Endothelial cell (in vitro differentiated cells): Measurements from ENCODE around the gene FBXL12. TPM values are rescaled to one million over a fixed set of nuclear protein-coding genes. Genes with fewer than 3 reads are reported as not detected.

Experiments
- total RNA-seq: library from RNA; stranded (reverse); fragmentation: NEBNext Ultra II Directional; extraction: Animal tissue kit (Norgen Biotek cat#: 25700); gene quantifications from one replicate; pipeline ENCODE4 v1.2.1, GENCODE V29; 2021; ENCODE audit not compliant: unreplicated experiment

The FBXL12 gene
- total RNA-seq, 1 donor from 2014 or later, result 45.9 TPM

Other genes starting within 250 kb of the FBXL12 start
- gene ZNF121, start 234.6 kb downstream of the FBXL12 start, total RNA-seq, result 52.1 TPM
- 62.5 TPM for gene ZNF561, start 197.8 kb downstream of the FBXL12 start, total RNA-seq
- gene ZNF562, start 144.0 kb downstream of the FBXL12 start, total RNA-seq, result 38.2 TPM
- 17.6 TPM for gene ZNF846, start 50.3 kb downstream of the FBXL12 start, total RNA-seq
- gene UBL5, start 8.8 kb upstream of the FBXL12 start, total RNA-seq, result 399 TPM
- 69.9 TPM for gene PIN1, start 16.2 kb upstream of the FBXL12 start, total RNA-seq
- gene OLFM2, start 117.4 kb upstream of the FBXL12 start, total RNA-seq, result 12.0 TPM
- gene COL5A3, start 191.4 kb upstream of the FBXL12 start, total RNA-seq, result 0.05 TPM
- not detected for gene RDH8, start 194.4 kb upstream of the FBXL12 start, total RNA-seq